Measurements from ENCODE around the gene OLA1. TPM values are rescaled to one million over a fixed set of nuclear protein-coding genes. Genes with fewer than 3 reads are reported as not detected.

OLA1 gene
- polyA plus RNA-seq, 1 donor from 2014 or later = 134 TPM

DNA sequence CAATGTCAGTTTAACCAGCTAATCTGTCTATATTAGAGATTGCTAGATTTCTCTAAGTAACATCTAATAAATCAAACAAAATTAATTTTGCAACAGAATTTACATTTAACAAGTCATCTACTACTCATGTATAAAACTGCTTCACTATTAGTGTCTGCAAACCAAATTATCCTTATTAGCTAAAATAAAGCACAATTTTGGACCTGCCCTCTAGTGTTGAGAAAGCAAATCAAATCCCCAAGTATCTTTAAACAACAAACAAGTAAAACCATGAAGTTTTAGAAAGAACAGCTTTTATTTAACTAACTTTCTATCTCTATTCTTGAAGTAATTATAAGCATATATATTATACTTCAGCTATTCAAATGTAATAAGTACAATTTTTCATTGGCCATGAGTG is 170.1 kb downstream of the OLA1 start:
- no peaks in the 10 kb centered on the region for H3K9me3 ChIP-seq (ENCODE audit: low read length)
- no peak overlapping the region for H3K4me2 ChIP-seq (ENCODE audit: low read length)
- no peaks in the 10 kb centered on the region for H3K36me3 ChIP-seq (ENCODE audit: insufficient read depth, low read length)
- no peak overlapping the region for H3K27ac ChIP-seq (ENCODE audit: low read length)
- no peak overlapping the region for H3K4me3 ChIP-seq (ENCODE audit: low read length)
- no peaks in the 10 kb centered on the region for H4K20me1 ChIP-seq (ENCODE audit: insufficient read depth)
- H3K27me3 ChIP-seq (ENCODE audit: insufficient read depth, low read depth, low read length) = no peaks in the 10 kb centered on the region
- no peak overlapping the region for H3K9ac ChIP-seq (ENCODE audit: low read length)
- no peaks in the 10 kb centered on the region for H3K9me2 ChIP-seq (ENCODE audit: insufficient read depth, low read length)
- no peaks in the 10 kb centered on the region for H3F3A ChIP-seq (ENCODE audit: insufficient read depth, low read length, poor library complexity, severe bottlenecking)
- H2AFZ ChIP-seq (ENCODE audit: low read depth, low read length) = no peak overlapping the region
- TF ChIP-seq, protein P1, sequence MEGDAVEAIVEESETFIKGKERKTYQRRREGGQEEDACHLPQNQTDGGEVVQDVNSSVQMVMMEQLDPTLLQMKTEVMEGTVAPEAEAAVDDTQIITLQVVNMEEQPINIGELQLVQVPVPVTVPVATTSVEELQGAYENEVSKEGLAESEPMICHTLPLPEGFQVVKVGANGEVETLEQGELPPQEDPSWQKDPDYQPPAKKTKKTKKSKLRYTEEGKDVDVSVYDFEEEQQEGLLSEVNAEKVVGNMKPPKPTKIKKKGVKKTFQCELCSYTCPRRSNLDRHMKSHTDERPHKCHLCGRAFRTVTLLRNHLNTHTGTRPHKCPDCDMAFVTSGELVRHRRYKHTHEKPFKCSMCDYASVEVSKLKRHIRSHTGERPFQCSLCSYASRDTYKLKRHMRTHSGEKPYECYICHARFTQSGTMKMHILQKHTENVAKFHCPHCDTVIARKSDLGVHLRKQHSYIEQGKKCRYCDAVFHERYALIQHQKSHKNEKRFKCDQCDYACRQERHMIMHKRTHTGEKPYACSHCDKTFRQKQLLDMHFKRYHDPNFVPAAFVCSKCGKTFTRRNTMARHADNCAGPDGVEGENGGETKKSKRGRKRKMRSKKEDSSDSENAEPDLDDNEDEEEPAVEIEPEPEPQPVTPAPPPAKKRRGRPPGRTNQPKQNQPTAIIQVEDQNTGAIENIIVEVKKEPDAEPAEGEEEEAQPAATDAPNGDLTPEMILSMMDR (IDR thresholded peaks at IDR 0.05; ENCODE audit: poor library complexity, severe bottlenecking) = no peak
- TF ChIP-seq, protein P2, sequence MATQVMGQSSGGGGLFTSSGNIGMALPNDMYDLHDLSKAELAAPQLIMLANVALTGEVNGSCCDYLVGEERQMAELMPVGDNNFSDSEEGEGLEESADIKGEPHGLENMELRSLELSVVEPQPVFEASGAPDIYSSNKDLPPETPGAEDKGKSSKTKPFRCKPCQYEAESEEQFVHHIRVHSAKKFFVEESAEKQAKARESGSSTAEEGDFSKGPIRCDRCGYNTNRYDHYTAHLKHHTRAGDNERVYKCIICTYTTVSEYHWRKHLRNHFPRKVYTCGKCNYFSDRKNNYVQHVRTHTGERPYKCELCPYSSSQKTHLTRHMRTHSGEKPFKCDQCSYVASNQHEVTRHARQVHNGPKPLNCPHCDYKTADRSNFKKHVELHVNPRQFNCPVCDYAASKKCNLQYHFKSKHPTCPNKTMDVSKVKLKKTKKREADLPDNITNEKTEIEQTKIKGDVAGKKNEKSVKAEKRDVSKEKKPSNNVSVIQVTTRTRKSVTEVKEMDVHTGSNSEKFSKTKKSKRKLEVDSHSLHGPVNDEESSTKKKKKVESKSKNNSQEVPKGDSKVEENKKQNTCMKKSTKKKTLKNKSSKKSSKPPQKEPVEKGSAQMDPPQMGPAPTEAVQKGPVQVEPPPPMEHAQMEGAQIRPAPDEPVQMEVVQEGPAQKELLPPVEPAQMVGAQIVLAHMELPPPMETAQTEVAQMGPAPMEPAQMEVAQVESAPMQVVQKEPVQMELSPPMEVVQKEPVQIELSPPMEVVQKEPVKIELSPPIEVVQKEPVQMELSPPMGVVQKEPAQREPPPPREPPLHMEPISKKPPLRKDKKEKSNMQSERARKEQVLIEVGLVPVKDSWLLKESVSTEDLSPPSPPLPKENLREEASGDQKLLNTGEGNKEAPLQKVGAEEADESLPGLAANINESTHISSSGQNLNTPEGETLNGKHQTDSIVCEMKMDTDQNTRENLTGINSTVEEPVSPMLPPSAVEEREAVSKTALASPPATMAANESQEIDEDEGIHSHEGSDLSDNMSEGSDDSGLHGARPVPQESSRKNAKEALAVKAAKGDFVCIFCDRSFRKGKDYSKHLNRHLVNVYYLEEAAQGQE (IDR thresholded peaks at IDR 0.05; ENCODE audit: borderline replicate concordance) = no peak
- TF ChIP-seq EP300 (conservative IDR thresholded peaks at IDR 0.05; ENCODE audit: poor library complexity, severe bottlenecking) = no peak
- no peaks in the 10 kb centered on the region for H3K79me2 ChIP-seq (replicated peaks; ENCODE audit: insufficient read depth, low read length)

DNA sequence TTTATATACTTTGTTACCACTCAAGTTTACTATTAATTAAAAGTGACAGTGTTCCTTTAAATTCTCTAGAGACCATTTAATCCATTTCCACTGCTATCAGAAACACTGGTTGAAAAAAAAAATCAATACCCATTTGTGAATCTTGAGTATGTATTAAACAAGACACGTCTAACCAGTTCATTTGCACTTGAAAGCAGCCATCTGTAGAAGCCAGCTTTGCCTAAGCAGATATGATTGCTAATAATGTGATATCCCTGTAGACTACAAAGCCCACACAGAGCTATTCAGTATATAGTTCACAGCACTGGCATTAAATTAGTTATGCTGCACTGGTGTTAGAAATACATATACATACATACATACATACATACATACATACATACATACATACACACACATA is 171.4 kb downstream of the OLA1 start:
- Histone ChIP-seq H3K9me2 (ENCODE audit: insufficient read depth, low read length) (no peaks in the 10 kb centered on the region), H3K4me3 (ENCODE audit: low read length) (no peak overlapping the region), H3K79me2 (replicated peaks; ENCODE audit: insufficient read depth, low read length) (no peaks in the 10 kb centered on the region), H3K36me3 (ENCODE audit: insufficient read depth, low read length) (no peaks in the 10 kb centered on the region), H3K27me3 (ENCODE audit: insufficient read depth, low read depth, low read length) (no peaks in the 10 kb centered on the region), H3F3A (ENCODE audit: insufficient read depth, low read length, poor library complexity, severe bottlenecking) (no peaks in the 10 kb centered on the region), H3K9me3 (ENCODE audit: low read length) (no peaks in the 10 kb centered on the region), H3K9ac (ENCODE audit: low read length) (no peak overlapping the region), H3K27ac (ENCODE audit: low read length) (no peak overlapping the region), H3K4me2 (ENCODE audit: low read length) (no peak overlapping the region), H4K20me1 (ENCODE audit: insufficient read depth) (no peaks in the 10 kb centered on the region), H2AFZ (ENCODE audit: low read depth, low read length) (no peak overlapping the region)
- no peak for TF ChIP-seq EP300 (conservative IDR thresholded peaks at IDR 0.05; ENCODE audit: poor library complexity, severe bottlenecking)
- TF ChIP-seq, protein P1 (IDR thresholded peaks at IDR 0.05; ENCODE audit: poor library complexity, severe bottlenecking) = no peak
- TF ChIP-seq SMC3 (conservative IDR thresholded peaks at IDR 0.05; ENCODE audit: poor library complexity) = no peak
- TF ChIP-seq TAF1 (IDR thresholded peaks at IDR 0.05; ENCODE audit: low read depth) = no peak
- no peak for TF ChIP-seq RAD21 (conservative IDR thresholded peaks at IDR 0.05)
- TF ChIP-seq, protein P2 (IDR thresholded peaks at IDR 0.05; ENCODE audit: borderline replicate concordance) = no peak
- TF ChIP-seq EZH2 (IDR thresholded peaks at IDR 0.05; ENCODE audit: borderline replicate concordance, insufficient read depth, low read length, poor library complexity, severe bottlenecking) = no peak
- no peak for TF ChIP-seq MXI1 (conservative IDR thresholded peaks at IDR 0.05; ENCODE audit: poor library complexity, severe bottlenecking)
- no peak for TF ChIP-seq POLR2AphosphoS5 (IDR thresholded peaks at IDR 0.05)
